H9 (cell line): Measurements from ENCODE around the gene PDS5A. TPM values are rescaled to one million over a fixed set of nuclear protein-coding genes. Genes with fewer than 3 reads are reported as not detected.

Source experiments
- DNase-seq: peaks from one replicate; pipeline ENCODE4 v3.0.0-alpha.2; 2017
- H2AFZ ChIP-seq: one replicate; pipeline ENCODE4 v1.6.1; 2013; ENCODE audit warnings: mild to moderate bottlenecking, low read length, control low read depth, moderate library complexity
- H2AK5ac ChIP-seq: 2 replicates; pipeline ENCODE4 v1.6.1; 2013; ENCODE audit warnings: low read length, control low read depth, mixed read lengths; ENCODE audit not compliant: insufficient read length
- H2BK120ac ChIP-seq: one replicate; pipeline ENCODE4 v1.6.1; 2013; ENCODE audit warnings: low read depth, mild to moderate bottlenecking, low read length, control low read depth, inconsistent platforms; ENCODE audit not compliant: poor library complexity, severe bottlenecking
- H2BK12ac ChIP-seq: 2 replicates; pipeline ENCODE4 v1.6.1; 2013; ENCODE audit warnings: low read length, control low read depth, mixed read lengths, low read depth; ENCODE audit not compliant: insufficient read length
- H2BK15ac ChIP-seq: 2 replicates; pipeline ENCODE4 v1.6.1; 2013; ENCODE audit warnings: low read depth, low read length, control low read depth
- H2BK20ac ChIP-seq: one replicate; pipeline ENCODE4 v1.6.1; 2013; ENCODE audit warnings: low read depth, mild to moderate bottlenecking, low read length, control low read depth, inconsistent platforms; ENCODE audit not compliant: poor library complexity, severe bottlenecking
- H2BK5ac ChIP-seq: 2 replicates; pipeline ENCODE4 v1.6.1; 2013; ENCODE audit warnings: low read length, control low read depth, mixed read lengths; ENCODE audit not compliant: insufficient read length
- H3K14ac ChIP-seq: 2 replicates; pipeline ENCODE4 v1.6.1; 2013; ENCODE audit warnings: low read length, control low read depth; ENCODE audit not compliant: insufficient read depth
- H3K18ac ChIP-seq: 2 replicates; pipeline ENCODE4 v1.6.1; 2013; ENCODE audit warnings: low read depth, mild to moderate bottlenecking, mixed read lengths, low read length, control low read depth; ENCODE audit not compliant: insufficient read length
- H3K23ac ChIP-seq: 2 replicates; pipeline ENCODE4 v1.6.1; 2013; ENCODE audit warnings: low read length, control low read depth, mixed read lengths, low read depth; ENCODE audit not compliant: insufficient read length
- H3K23me2 ChIP-seq: 2 replicates; pipeline ENCODE4 v1.6.1; 2013; ENCODE audit warnings: low read depth, mild to moderate bottlenecking, mixed read lengths, low read length, control low read depth; ENCODE audit not compliant: insufficient read length, poor library complexity, severe bottlenecking
- H3K27ac ChIP-seq: 2 replicates; pipeline ENCODE4 v1.5.1; 2013; ENCODE audit warnings: low read length, control low read depth, mixed read lengths, low read depth; ENCODE audit not compliant: insufficient read length
- H3K27me3 ChIP-seq: 2 replicates; pipeline ENCODE4 v1.6.1; 2013; ENCODE audit warnings: low read length, control low read depth, inconsistent platforms; ENCODE audit not compliant: insufficient read depth
- H3K4ac ChIP-seq: 2 replicates; pipeline ENCODE4 v1.6.1; 2013; ENCODE audit warnings: low read depth, mild to moderate bottlenecking, control low read depth, inconsistent platforms, low read length, moderate library complexity
- H3K4me1 ChIP-seq: 2 replicates; pipeline ENCODE4 v1.6.1; 2013; ENCODE audit warnings: low read length, control low read depth, inconsistent platforms; ENCODE audit not compliant: insufficient read depth
- H3K4me2 ChIP-seq: 2 replicates; pipeline ENCODE4 v1.6.1; 2013; ENCODE audit warnings: low read length, control low read depth, mixed read lengths; ENCODE audit not compliant: insufficient read length, insufficient read depth
- H3K56ac ChIP-seq: 2 replicates; pipeline ENCODE4 v1.6.1; 2013; ENCODE audit warnings: low read depth, mild to moderate bottlenecking, mixed read lengths, low read length, control low read depth; ENCODE audit not compliant: insufficient read length
- H3K79me1 ChIP-seq: 2 replicates; pipeline ENCODE4 v1.6.1; 2013; ENCODE audit warnings: low read depth, mild to moderate bottlenecking, moderate library complexity, low read length, control low read depth, inconsistent platforms; ENCODE audit not compliant: insufficient read depth, poor library complexity, severe bottlenecking
- H3K79me2 ChIP-seq: 2 replicates; pipeline ENCODE4 v1.6.1; 2013; ENCODE audit warnings: low read length, control low read depth, inconsistent platforms; ENCODE audit not compliant: insufficient read depth
- H3K9ac ChIP-seq: 2 replicates; pipeline ENCODE4 v1.6.1; 2013; ENCODE audit warnings: low read length, control low read depth, mixed read lengths; ENCODE audit not compliant: insufficient read length; ENCODE audit errors: extremely low read depth
- H3K9me3 ChIP-seq: one replicate; pipeline ENCODE4 v1.6.1; 2013; ENCODE audit warnings: low read depth, low read length, inconsistent platforms; ENCODE audit not compliant: control insufficient read depth
- H3T11ph ChIP-seq: one replicate; pipeline ENCODE4 v1.6.1; 2013; ENCODE audit warnings: mild to moderate bottlenecking, low read length, control low read depth, inconsistent platforms
- H4K20me1 ChIP-seq: one replicate; pipeline ENCODE4 v1.6.1; 2013; ENCODE audit not compliant: control insufficient read depth, insufficient read length, insufficient read depth
- H4K5ac ChIP-seq: 2 replicates; pipeline ENCODE4 v1.6.1; 2013; ENCODE audit warnings: low read depth, mild to moderate bottlenecking, mixed read lengths, low read length, control low read depth; ENCODE audit not compliant: insufficient read length
- H4K8ac ChIP-seq: replicated peaks from 2 replicates; pipeline ENCODE4 v1.6.1; 2013; ENCODE audit warnings: low read length, control low read depth, mixed read lengths, low read depth; ENCODE audit not compliant: insufficient read length
- H4K91ac ChIP-seq: 2 replicates; pipeline ENCODE4 v1.6.1; 2013; ENCODE audit warnings: low read depth, mild to moderate bottlenecking, moderate library complexity, mixed read lengths, low read length, control low read depth; ENCODE audit not compliant: insufficient read length
- H3K27ac Mint-ChIP-seq, 3 experiments: 2 replicates in 2 of 3; 3 replicates in 1 of 3; pipeline ENCODE4 v1.8.0; 2020 to 2021; ENCODE audit warnings: mixed read lengths in 3 of 3, mild to moderate bottlenecking in 1 of 3, moderate library complexity in 1 of 3
- H3K27me3 Mint-ChIP-seq: 2 replicates; pipeline ENCODE4 v1.8.0; 2021; ENCODE audit warnings: low read depth, mild to moderate bottlenecking, moderate library complexity, mixed read lengths
- H3K36me3 Mint-ChIP-seq, 3 experiments: 2 replicates in 2 of 3; 3 replicates in 1 of 3; pipeline ENCODE4 v1.8.0; 2020 to 2021; ENCODE audit warnings: low read depth in 3 of 3, mixed read lengths in 3 of 3; ENCODE audit not compliant: insufficient read depth in 1 of 3
- H3K4me1 Mint-ChIP-seq, 2 experiments: 2 replicates each; pipeline ENCODE4 v1.8.0; 2020; ENCODE audit warnings: mixed read lengths in 2 of 2
- H3K4me3 Mint-ChIP-seq, 2 experiments: 2 replicates in 1 of 2; 3 replicates in 1 of 2; pipeline ENCODE4 v1.8.0; 2020 to 2021; ENCODE audit warnings: mild to moderate bottlenecking in 2 of 2, mixed read lengths in 2 of 2, moderate library complexity in 1 of 2
- H3K9me3 Mint-ChIP-seq, 2 experiments: 2 replicates in 1 of 2; 3 replicates in 1 of 2; pipeline ENCODE4 v1.8.0; 2020; ENCODE audit warnings: mild to moderate bottlenecking in 2 of 2, mixed read lengths in 2 of 2, moderate library complexity in 1 of 2
- CTCF ChIP-seq: fragments of 200-600 bp; sonication (generic); conservative IDR thresholded peaks from 3 replicates; pipeline ENCODE4 v1.8.0; 2021; ENCODE audit warnings: antibody characterized with exemption, mild to moderate bottlenecking
- WGBS: extraction: QIAGEN DNeasy Blood & Tissue Kit; methylation state at CpG from one replicate; pipeline ENCODE4 v1.1.7; 2013; ENCODE audit warnings: missing lambda C conversion rate, low lambda C conversion rate, mixed read lengths; ENCODE audit not compliant: insufficient read length; ENCODE audit errors: extremely low coverage; 5-methylcytosine and 5-hydroxymethylcytosine counted together
- total RNA-seq: library from RNA; stranded (reverse); gene quantifications from 2 replicates; pipeline ENCODE4 v1.2.1, GENCODE V29; 2021

The PDS5A gene
- total RNA-seq, 1 experiment from 2014 or later, result 65.4 TPM

- Histone ChIP-seq H3K27ac (no peak overlapping the region), H3K79me1 (no peaks in the 10 kb centered on the region), H3K27me3 (no peaks in the 10 kb centered on the region), H3K4ac (no peak overlapping the region), H2BK15ac (no peak overlapping the region), H3K4me1 (no peaks in the 10 kb centered on the region), H4K20me1 (no peaks in the 10 kb centered on the region), H3K9ac (no peak overlapping the region), H3K79me2 (no peaks in the 10 kb centered on the region), H2BK12ac (no peak overlapping the region), H3K56ac (no peak overlapping the region), H2BK120ac (no peak overlapping the region), H4K91ac (no peak overlapping the region), H3K18ac (no peak overlapping the region), H3K4me2 (no peak overlapping the region), H4K8ac (no peak overlapping the region), H3K23ac (no peak overlapping the region), H3T11ph (no peak overlapping the region), H4K5ac (no peak overlapping the region), H3K23me2 (no peaks in the 10 kb centered on the region), H2BK20ac (no peak overlapping the region), H2AFZ (no peak overlapping the region), H2BK5ac (no peak overlapping the region), H3K14ac (no peak overlapping the region), H3K9me3 (no peaks in the 10 kb centered on the region), H2AK5ac (no peak overlapping the region)
- no peak for DNase-seq
- no peak for TF ChIP-seq CTCF
- Mint-ChIP-seq H3K4me1 (no peaks in the 10 kb centered on the region), H3K9me3 (no peaks in the 10 kb centered on the region), H3K4me3 (no peak overlapping the region), H3K27me3 (no peaks in the 10 kb centered on the region), H3K27ac (0 out of 7 replicates have a peak overlapping the region, but pooled peaks of 1 of the 3 experiments have one; percentile 2), H3K36me3 (peaks cover 14 to 52% (median 46%) of the 10 kb centered on the region in 3 experiments; a peak in 6 of 7 replicates)
- no CpG with 5 or more reads among the region's 4 CpGs for WGBS
Measured at GRCh38 chr4:39852636-39853035, 125.1 kb downstream of the PDS5A start.
